SK-N-MC (cell line): ENCODE results near the gene PSMC3.

Experiments
- DNase-seq: peaks from one replicate; pipeline ENCODE4 v3.0.0-alpha.2; 2011; ENCODE audit warnings: low read depth, low spot score
- H3K27ac ChIP-seq: fragments of 200-600 bp; sonication (generic); 2 replicates; pipeline ENCODE4 v1.5.1; 2016; ENCODE audit warnings: mixed run types
- H3K36me3 ChIP-seq: fragments of 200-600 bp; sonication (generic); 2 replicates; pipeline ENCODE4 v1.6.1; 2017; ENCODE audit warnings: antibody characterized with exemption, low read length, mixed read lengths; ENCODE audit not compliant: insufficient read depth
- H3K4me3 ChIP-seq: fragments of 200-600 bp; sonication (generic); 2 replicates; pipeline ENCODE4 v1.5.1; 2016
- H3K9ac ChIP-seq: fragments of 200-600 bp; sonication (generic); 2 replicates; pipeline ENCODE4 v1.8.0; 2017; ENCODE audit warnings: mixed run types, mixed read lengths; ENCODE audit not compliant: insufficient read length
- H3K9me3 ChIP-seq: fragments of 200-600 bp; sonication (generic); 2 replicates; pipeline ENCODE4 v1.6.1; 2017; ENCODE audit warnings: low read depth, mild to moderate bottlenecking, antibody characterized with exemption, low read length, moderate library complexity, mixed read lengths
- EZH2 ChIP-seq: fragments of 200-600 bp; sonication (generic); IDR thresholded peaks from one replicate; pipeline ENCODE4 v1.6.1; 2017; ENCODE audit warnings: antibody characterized with exemption
- FOXP2 ChIP-seq: optimal IDR thresholded peaks from 2 replicates; pipeline ENCODE3; 2011; ENCODE audit warnings: mild to moderate bottlenecking, moderate library complexity; ENCODE audit not compliant: insufficient read depth; ENCODE audit errors: extremely low read length, control extremely low read depth
- POLR2AphosphoS5 ChIP-seq: IDR thresholded peaks from 2 replicates; pipeline ENCODE4 v1.6.1; 2012; ENCODE audit warnings: mild to moderate bottlenecking, low read depth, low read length, borderline replicate concordance

Gene PSMC3

GRCh38 chr11:47425611-47426010, 628 bp downstream of the PSMC3 start:
- Histone ChIP-seq H3K36me3 (peaks cover 43% of the 10 kb centered on the region), H3K9ac (peak overlapping the region; percentile 98), H3K4me3 (peak overlapping the region; percentile 100), H3K9me3 (no peaks in the 10 kb centered on the region), H3K27ac (peak overlapping the region; percentile 97; the same call in 1 of the 2 replicates)
- TF ChIP-seq EZH2 (no peak), FOXP2 (no peak), POLR2AphosphoS5 (no peak)
- no peak for DNase-seq

GRCh38 chr11:47418454-47419259, 7.6 kb downstream of the PSMC3 start:
- Histone ChIP-seq H3K36me3 (peaks cover 58% of the 10 kb centered on the region), H3K4me3 (no peak overlapping the region), H3K9ac (no peak overlapping the region), H3K27ac (no peak overlapping the region), H3K9me3 (no peaks in the 10 kb centered on the region)
- TF ChIP-seq POLR2AphosphoS5 (no peak), EZH2 (no peak), FOXP2 (no peak)
- DNase-seq, result no peak

- TF ChIP-seq POLR2AphosphoS5 (peak; percentile 18; the same call in 1 of the 2 replicates), EZH2 (no peak), FOXP2 (no peak)
- no peak for DNase-seq
- Histone ChIP-seq H3K9me3 (no peaks in the 10 kb centered on the region), H3K36me3 (peaks cover 48% of the 10 kb centered on the region), H3K4me3 (no peak overlapping the region), H3K9ac (no peak overlapping the region), H3K27ac (no peak overlapping the region)
Observed at GRCh38 chr11:47417712-47418111, 8.5 kb downstream of the PSMC3 start.

- Histone ChIP-seq H3K9ac (no peak overlapping the region), H3K4me3 (no peak overlapping the region)
Observed at GRCh38 chr11:47415949-47416472, 10.2 kb downstream of the PSMC3 start.

GRCh38 chr11:47415091-47415854, 11.0 kb downstream of the PSMC3 start:
- H3K9me3 ChIP-seq, result no peaks in the 10 kb centered on the region
- peaks cover 28% of the 10 kb centered on the region for H3K36me3 ChIP-seq
- no peak overlapping the region for H3K9ac ChIP-seq
- H3K27ac ChIP-seq, result peak overlapping the region; percentile 54; the same call in 1 of the 2 replicates
- no peak for DNase-seq
- H3K4me3 ChIP-seq, result no peak overlapping the region
- TF ChIP-seq FOXP2 (no peak), POLR2AphosphoS5 (no peak), EZH2 (no peak)

More at GRCh38 chr11:47415949-47416472, 10.2 kb downstream of the PSMC3 start:
- H3K9me3 ChIP-seq, result no peaks in the 10 kb centered on the region
- no peak for DNase-seq
- H3K27ac ChIP-seq, result peak overlapping the region; percentile 54; the same call in 1 of the 2 replicates
- H3K36me3 ChIP-seq, result peaks cover 33% of the 10 kb centered on the region
- TF ChIP-seq EZH2, result no peak
- TF ChIP-seq POLR2AphosphoS5, result no peak
- no peak for TF ChIP-seq FOXP2

- Histone ChIP-seq H3K27ac (no peak overlapping the region), H3K4me3 (no peak overlapping the region), H3K9ac (no peak overlapping the region), H3K36me3 (peaks cover 22% of the 10 kb centered on the region), H3K9me3 (no peaks in the 10 kb centered on the region)
- no peak for TF ChIP-seq POLR2AphosphoS5
- TF ChIP-seq EZH2, result no peak
- TF ChIP-seq FOXP2, result no peak
- DNase-seq, result no peak
Observed at GRCh38 chr11:47414685-47415070, 11.6 kb downstream of the PSMC3 start.

- H3K27ac ChIP-seq, result no peak overlapping the region
- H3K36me3 ChIP-seq, result peaks cover 18% of the 10 kb centered on the region
- no peak overlapping the region for H3K4me3 ChIP-seq
- no peak overlapping the region for H3K9ac ChIP-seq
- no peak for DNase-seq
- TF ChIP-seq EZH2, result no peak
- TF ChIP-seq POLR2AphosphoS5, result no peak; the same call in 1 of the 2 replicates
- no peak for TF ChIP-seq FOXP2
- H3K9me3 ChIP-seq, result no peaks in the 10 kb centered on the region
Observed at GRCh38 chr11:47413908-47414684, 12.1 kb downstream of the PSMC3 start.

GRCh38 chr11:47413351-47413750, 12.9 kb downstream of the PSMC3 start:
- Histone ChIP-seq H3K9me3 (no peaks in the 10 kb centered on the region), H3K4me3 (no peak overlapping the region), H3K36me3 (peaks cover 10% of the 10 kb centered on the region; the same call in 1 of the 2 replicates), H3K9ac (no peak overlapping the region), H3K27ac (no peak overlapping the region)
- TF ChIP-seq EZH2, result no peak
- no peak for TF ChIP-seq POLR2AphosphoS5
- TF ChIP-seq FOXP2, result no peak
- DNase-seq, result no peak
